ENCODE measurements around the gene REPIN1.
"Not testable (repeated sequence)": the region's sequence is repeated elsewhere in the genome, so short reads cannot be mapped to it uniquely, and the experiment has no call there.

Gene REPIN1

DNA sequence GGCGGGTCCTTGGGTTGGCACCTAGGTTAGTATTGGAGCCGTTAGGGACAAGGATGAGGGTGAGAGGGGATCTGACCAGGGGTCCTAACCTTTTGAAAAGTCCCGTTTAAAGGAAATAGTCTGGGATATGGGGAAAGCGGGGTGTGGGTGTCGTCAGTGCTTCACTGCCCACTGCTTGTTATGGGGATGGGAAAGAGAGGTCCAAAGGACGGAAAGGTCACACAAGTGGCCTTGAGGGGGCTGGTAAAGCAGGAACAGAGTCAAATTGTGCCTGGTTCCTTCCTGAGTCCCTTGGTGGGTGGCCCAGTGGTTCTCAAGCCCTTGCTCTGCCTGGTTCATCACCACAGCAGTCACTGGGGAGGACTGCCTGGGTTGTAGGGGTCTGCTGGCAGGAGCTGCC is 7.9 kb downstream of the REPIN1 start:
- no peak for DNase-seq (ENCODE audit: low read depth)

DNA sequence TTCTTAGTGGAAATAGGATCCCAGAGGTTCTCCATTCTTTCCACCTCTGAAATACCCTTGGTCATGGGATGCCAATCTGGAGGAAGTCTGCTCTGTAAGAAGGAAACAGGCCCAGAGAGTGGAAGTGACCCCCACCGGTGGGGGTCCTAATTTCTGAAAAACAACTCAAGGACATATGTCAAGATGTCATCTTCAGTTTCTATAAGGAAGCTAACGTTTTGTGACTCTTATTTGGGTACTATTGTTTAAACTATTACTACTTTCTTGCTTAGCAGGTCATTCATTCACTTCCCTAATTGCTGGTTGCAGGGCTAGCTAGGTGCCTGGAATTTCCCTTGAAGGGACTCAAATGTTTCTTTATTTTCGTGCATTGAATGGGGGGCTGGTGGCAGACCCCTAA is 8.6 kb downstream of the REPIN1 start:
- no peak for DNase-seq (ENCODE audit: low read depth)

DNA sequence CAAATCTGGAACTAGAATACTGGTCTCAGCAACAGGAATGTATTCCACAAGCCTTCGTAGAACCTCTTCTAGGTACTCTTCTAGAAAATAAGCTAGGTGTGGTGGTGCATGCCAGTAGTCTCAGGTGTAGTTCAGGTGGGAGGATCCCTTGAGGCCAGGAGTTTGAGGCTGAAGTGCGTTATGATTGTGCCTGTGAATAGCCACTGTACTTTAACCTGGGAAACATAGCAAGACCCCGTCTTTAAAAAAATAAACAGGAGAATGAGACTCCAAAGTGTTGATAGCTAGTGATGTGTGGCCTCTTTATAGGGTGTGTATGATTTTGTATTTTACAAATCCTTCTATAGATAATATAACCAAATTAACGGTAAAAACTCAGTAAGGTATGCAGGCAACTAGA is 9.0 kb downstream of the REPIN1 start:
- no peak for DNase-seq (ENCODE audit: low read depth)

DNA sequence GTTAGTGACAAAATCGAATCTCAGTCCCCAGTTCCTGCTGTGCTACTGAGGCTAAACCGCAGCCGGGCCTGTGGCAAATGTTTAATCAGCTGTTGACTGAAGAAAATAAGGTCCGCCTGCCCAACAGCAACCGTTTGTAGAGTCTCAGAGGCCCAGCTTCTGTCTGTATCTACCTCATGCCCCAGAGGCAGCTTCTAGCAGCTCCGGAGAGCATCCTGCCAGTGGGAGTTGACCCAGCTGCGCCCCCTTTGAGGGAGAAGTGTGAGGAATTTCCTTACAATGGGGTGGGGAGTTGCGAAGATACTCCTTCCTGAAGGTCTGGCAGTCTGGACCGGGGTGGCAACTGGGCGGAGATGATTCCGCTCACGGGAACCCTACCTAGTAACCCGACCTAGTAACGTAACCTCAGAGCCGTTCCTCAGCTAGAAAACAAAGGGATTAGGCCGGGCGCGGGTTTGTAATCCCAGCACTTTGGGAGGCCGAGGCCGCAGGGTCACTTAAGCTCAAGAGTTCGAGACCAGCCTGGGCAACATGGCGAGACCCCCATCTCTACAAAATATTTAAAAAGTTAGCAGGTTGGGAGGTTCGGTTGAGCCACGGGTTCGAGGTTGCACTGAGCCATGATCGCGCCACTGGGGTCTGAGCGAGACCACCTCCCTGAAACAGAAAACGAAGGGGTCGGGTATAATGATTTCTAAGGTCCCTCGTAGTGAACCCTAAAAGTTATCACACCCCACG is 9.7 kb downstream of the REPIN1 start:
- no peak for DNase-seq (ENCODE audit: low read depth)

DNA sequence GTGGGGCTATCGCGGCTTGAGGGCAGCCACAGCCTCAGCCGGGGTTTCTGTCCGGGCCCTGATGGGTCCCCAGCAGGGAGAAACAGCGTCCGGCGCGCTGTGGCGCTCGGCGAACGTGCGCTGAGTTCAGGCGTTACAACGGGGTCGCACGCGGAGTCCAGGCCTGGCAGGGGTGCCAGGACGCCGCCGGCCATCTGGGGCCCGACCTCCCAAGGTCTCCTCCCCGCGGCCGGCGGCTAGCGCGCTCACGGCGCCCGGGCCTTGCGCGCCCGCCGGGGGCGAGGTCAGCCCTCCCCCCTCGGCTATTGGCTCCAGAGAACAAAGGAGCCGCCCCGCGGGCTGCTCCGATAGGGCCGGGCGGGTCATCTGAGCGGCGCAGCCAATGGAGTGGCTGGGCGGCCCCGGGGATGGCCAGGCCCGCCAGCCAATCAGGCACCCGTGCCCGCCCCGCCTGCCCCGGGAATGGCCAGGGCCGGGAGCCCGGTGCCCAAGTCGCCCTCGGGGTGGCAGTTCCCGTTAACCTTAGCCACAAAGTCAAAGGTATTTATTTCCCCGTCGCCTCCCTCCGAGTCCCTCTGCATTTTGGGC is 10.3 kb downstream of the REPIN1 start, which contains the start of gene ZNF775:
ZNF775 (plus strand) TSS at position 478 of the 588 bp plus-strand sequence. CDS start 9,141 bp downstream, outside the sequence.
- peak; percentile 71 for DNase-seq (ENCODE audit: low read depth)

DNA sequence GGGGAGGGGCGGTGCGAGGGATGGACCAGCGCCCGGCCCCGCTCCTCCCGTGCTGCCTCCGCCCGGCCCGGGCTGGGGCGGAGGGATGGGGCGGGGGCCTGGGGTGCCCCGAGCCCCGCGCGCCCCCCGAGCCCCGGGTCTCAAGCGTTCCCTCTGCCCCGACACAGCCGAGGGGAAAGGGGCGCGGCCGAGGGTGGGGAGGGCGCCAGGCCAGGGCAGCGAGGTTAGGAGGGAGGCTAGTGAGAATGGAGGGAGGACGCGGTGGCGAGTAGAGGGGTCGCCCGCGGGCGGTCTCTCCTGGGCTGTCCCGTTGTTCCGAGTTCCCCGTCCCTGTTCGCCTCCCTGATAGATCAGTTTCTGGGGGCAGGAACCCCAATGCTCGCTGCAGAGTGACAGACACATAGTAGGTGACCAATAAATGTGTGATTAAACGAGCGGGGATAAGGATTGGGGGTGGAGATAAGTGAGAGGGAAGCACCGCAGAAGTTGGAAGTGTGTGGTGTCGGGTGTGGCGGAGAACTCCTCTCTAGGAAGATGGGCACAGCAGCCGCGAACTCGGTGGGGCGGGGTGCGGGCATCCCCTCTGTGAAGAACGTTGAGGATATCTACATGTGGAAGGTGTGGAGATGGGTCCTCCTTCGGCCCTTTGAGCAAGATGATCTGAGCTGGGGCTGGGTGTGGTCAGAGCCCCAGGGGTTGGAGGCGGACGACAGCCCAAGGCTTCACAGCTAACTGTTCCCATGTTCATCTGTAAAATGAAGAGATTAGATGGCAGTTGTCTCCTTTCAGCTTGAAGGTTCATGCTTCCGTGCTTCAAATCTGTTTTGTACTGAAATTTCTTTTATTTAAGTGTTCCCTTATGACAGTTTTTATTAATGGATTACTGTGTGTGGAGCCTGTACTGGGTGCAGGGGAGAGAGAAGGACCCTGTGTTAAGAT is 11.1 kb downstream of the REPIN1 start:
- DNase-seq (ENCODE audit: low read depth), result no peak

DNA sequence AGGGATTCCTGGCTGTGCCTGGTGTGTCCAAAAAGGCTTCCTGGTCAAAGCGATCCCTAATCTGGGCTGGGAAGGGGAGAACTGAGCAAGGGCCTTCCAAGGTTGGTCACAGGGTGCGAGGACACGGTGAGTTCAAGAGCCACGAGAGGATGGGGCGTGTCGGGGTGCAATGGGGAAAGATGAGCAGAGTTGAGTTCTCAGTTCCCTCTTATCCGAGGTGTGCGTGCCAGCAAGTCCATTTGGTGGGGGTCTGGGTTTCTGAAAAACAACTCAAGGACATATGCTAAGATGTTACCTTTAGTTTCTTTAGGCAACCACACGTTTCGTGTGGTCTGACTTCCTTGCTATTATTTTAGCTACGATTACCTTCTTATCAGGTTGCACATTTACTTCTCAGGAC is 11.8 kb downstream of the REPIN1 start:
- no peak for DNase-seq (ENCODE audit: low read depth)

DNA sequence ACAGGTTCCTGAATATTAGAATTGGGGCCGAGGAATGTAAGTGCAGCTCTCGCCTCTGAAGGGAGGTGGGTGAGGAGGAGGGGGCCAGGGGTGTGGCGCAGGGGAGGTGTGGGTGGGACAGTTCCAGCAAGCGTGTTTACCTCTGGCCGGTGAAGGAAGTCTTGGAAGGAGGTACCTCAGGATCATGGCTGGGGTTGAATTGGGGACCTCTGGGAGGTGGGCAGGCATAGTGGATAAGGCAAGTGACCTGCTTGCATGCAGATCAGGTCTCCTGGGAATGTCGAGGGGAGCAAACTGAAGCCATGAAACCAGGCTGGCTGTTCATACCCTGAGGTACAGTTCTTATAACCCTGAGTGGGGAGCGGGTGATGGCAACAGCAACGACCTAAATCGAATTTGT is 12.5 kb downstream of the REPIN1 start:
- DNase-seq (ENCODE audit: low read depth), result no peak

DNA sequence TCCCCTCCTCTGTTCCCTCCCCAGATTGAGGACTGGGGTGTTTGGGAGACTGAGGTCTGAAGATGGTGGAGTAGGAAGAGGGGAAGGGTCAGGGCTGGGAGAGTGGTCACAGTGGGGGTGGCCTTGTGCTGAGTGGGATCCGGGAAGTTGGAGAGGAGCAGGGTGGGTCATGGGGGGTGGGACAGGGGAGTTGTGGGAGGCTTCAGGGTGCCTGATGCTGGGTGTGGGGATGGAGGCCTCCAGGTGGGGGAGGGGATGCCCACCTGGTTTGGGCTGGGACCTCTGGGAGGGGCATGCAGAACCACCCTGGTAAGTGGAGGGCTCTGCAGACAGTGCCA is 13.1 kb downstream of the REPIN1 start:
- DNase-seq (ENCODE audit: low read depth), result no peak

DNA sequence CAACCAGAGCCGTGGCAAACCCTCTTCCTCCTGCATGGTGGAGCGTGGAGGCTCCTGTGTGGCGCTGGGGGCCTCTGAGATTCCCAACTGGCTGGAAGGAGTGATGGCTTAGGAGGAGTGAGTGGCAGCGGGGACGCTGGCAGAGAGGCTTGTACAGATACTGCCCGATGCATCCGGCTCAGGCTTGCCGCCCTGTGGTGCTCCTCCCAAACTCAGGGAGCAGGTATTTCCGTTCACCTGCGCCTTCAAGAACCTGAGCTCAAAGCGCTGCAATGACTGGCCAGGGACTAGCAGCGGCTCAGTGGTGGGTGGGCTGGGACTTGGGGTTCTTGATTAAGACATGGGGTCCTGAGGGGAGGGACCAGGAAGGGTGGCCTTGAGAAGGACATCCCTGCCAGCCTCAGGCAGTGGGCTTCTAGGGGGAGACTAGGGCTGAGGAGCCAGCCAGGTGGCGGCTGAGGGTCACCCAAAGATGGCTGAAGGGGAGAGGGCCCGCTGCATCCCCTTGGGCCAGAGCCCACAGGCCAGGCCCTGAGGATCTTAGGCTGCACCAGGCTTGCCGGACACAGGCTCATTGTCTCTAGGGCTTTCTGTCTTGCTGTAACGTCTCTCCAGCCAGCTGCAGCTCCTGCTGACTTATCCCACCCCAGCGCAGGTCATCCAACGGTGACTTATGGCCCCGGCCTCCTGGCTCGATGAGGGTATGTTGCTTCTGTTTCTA is 13.7 kb downstream of the REPIN1 start:
- no peak for DNase-seq (ENCODE audit: low read depth)

DNA sequence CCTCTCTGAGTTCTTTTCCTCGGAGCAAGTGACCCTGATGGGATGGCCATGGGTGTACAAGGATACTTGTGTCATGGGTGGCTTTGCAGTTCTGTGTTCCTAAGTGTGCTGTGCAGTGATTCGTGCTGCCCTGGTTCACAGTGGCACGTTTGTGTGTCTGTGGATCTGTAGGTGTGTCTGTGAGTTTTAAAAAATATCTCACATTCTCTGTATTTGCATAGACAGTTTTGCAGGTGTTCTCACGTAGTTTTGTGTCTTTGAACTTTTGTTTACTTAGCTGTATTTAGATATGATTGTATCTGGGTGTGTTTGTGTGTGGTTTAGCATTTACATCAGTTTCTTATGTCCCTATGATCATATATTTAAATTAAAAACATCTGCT is 14.2 kb downstream of the REPIN1 start:
- no peak for DNase-seq (ENCODE audit: low read depth)

DNA sequence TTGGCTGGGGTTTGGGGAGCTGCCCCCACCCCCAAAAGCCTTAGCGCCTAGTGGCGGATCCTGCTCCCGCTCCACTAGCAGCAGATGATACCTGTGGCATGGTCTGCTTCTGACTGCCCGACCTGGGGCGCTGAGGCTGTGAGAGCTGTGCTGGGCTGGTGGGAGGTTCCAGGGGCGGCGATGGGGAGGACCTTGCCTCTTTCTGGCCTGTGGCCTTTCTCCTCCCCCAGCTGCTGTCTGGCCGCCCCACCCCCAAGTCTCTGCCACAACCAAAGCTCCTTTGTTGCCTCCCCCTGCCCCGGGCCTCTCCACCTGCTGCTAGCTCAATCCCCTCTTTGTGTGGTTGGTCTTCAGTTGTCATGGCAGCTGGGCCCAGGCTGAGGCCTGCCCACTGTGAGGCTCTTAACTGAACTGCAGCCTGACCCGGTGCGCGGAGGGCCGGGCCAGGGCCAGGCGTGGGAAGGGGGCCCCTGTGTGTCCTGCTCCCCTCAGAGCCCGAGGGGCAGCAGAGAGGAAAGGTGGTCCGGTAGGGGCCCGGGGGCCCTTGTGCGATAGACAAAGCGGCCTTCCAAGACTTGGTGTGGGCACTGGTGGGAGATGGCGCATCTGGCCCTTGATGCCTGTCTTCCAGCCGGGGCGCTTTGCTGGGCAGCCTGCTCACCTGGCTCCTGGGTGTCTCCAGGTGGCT is 15.2 kb downstream of the REPIN1 start:
- no peak for DNase-seq (ENCODE audit: low read depth)

DNA sequence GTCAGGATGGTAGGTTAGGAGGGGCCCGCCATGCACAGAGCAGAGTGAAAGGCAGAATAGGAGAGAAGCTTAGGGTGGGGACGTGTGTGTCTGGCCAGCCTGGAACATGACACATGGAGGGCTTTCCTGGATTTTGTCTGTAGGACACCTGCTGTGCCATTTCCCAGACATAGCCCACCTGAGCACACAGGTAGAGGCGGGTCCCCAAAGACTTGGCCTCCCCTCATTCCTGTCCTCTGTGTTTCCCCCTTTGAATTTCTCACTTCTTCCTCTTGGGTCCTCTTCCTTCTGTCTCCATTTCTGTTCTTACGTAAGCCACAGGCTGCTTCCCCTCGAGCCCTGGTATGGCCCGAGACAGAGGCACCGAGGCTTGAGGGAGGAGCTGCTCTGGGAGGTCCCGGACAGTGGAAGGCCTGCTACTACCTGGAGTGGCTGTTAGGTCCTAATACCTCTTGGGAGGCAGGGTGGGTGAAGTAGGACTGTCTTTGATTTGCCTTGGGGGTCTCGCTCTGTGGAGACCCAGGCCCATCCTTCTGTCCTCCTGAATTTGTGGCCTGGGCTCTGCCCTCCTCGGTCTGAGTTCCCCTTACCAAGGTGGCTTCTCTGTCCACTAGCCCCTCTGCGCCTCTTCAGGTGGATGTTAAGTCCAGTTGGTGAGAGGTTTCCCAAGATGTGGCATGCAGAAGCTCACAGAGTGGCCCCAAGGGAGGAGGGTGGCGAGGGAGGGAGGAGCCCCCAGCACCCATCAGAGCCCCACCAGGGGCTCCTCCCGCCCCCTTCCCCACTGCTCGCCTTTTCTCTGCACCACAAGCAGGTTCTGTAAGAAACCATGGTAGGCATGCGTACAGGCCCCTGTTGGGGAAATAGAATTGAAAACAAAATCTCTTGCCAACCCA is 16.0 kb downstream of the REPIN1 start:
- DNase-seq (ENCODE audit: low read depth), result no peak

DNA sequence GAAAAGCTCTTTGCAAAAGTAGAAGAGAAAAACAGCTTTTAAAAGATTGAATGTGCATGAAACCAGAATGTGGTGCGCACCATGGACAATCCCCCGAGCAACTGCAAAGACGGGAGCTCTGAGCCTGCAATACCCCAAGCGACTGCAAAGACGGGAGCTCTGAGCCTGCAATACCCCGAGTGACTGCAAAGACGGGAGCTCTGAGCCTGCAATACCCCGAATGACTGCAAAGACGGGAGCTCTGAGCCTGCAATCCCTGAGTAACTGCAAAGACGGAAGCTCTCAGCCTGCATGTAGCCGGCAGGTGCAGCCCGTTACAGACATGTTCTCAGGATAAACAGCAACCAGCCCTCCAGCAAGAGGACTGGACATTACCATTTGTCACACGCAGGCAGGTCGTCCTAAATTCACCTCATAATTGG is 16.7 kb downstream of the REPIN1 start:
- DNase-seq (ENCODE audit: low read depth), result no peak

DNA sequence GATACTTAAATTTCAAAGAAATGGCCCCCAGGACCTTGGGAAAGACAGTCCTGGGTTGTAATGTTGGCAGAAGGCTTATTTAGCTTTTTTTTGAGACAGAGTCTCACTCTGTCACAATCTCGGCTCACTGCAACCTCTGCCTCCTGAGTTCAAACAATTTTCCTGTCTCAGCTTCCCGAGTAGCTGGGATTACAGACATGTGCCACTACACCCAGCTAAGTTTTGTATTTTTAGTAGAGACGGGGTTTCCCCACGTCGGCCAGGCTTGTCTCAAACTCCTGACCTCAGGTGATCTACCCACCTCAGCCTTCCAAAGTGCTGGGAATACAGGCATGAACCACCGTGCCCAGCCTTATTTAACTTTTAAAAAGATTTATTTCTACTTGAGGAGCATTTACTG is 17.3 kb downstream of the REPIN1 start:
- not testable (repeated sequence) for DNase-seq (ENCODE audit: low read depth)

DNA sequence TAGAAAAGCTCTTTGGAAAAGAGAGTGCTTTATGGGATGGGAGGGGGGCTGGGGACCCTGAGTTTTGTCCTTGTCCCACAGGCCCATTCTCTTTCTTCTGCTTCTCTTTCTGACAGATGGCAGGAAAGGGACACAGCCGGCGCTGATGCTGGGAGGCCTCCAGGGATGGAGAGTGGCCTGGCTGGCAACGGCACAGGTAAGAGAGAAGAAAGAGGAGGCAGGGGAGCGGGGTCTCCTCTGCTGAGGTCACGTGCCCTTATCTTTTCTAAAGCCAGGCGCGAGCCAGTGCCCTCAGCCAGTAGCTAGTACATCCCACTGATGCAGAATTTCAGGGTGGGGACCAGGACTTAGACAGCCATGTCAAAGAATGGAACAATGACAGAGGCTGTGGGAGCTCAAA is 19.7 kb downstream of the REPIN1 start:
- no peak for DNase-seq (ENCODE audit: low read depth)

DNA sequence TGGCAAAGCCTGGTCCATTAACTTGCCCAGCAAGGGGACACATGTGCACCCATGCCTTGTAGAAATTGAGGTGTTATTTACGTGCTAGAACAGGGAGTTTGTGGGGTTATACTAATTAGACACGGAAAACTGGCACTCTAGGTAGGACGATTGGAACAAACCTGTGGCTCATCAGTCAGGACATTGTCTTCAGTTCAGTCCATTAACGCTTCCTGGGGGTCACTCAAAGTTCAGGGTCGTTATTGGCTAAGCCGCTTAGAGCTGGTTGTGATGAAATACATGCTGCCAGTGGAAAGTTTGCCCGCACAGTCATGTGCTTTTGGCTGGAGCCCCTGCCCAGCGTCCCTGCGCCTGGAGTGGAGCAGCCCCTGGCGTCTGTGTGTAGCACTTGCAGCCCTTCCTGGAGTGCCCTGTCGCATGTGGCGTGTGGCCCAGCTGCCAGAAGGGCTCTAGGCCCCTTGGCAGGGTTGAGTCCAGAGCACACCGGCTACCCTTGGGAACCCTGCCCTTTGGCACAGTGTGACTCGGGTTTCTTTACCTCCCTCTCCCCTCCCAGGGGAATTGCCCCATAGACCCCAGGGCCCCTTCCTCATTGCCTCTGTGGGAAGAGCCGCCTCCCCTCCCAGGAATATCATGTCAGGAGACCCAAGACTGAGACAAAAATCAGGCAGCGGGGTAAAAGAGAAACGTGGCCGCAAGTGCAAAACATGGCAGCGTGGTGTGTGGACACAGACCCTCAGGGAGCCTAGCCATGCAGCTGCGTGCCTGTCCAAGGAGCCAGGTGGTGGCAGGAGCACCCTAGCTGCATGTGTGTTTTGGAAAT is 20.3 kb downstream of the REPIN1 start:
- DNase-seq (ENCODE audit: low read depth), result no peak

DNA sequence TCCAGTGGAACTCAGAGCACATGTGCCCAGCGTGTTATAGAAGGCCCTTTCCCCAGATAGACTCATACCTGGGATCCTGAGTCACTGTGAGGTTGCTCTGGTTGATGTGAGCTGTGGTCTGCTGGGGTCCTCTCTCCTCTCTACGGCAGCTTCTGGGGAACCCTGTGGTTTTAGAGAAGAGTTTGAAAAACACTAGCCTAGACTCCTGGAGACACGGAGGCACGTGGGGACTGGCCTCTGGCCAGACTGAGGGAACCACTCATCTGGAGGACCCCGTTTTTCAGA is 20.9 kb downstream of the REPIN1 start:
- no peak for DNase-seq (ENCODE audit: low read depth)

DNA sequence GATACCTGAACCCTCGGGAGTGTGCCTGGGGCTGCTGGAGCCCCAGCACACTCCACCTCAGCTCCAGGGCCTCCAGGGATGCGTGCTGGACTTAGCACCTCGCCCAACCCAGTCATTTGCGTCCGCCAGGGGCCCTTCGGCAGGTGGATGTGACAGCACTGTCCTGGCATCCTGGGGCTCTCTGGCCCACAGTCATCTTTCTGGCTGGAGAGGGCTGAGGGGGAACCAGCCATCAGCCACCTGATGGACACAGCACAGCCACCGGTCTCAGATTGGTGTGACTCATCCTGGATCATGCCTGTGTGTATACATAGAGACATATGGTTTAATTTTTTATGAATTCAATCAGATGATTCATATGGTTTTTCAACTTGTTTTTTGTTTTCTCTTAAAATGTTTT is 21.6 kb downstream of the REPIN1 start:
- DNase-seq (ENCODE audit: low read depth), result no peak

DNA sequence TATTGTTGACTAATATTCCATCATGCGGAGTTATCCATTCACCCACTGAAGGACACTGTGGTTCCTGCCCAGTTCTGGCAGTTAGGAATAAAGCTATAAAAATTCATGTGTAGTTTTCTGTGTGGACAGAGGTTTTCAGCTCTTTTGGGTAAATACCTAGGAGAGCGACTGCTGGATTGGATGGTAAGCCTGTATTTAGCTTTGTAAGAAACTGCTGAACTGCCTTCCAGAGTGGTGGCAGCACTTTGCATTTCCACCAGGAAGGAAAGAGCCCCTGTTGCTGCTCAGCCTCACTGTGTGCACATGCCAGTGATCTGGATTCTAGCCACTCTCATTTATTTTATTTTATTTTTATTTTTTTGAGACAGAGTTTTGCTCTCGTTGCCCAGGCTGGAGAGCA is 24.7 kb downstream of the REPIN1 start:
- DNase-seq (ENCODE audit: low read depth), result no peak
